Heart left ventricle (tissue), 16 donors: ENCODE measurements around the gene SLC24A4. TPM values are rescaled to one million over a fixed set of nuclear protein-coding genes. Genes with fewer than 3 reads are reported as not detected.

Experiments used
- ATAC-seq, 4 donors: fragments of 200-7000 bp; cut with Tn5 transposase; one replicate each; pipeline ENCODE4 v1.9.1; 2020 to 2022; ENCODE audit warnings: moderate library complexity in 4 of 4, mild to moderate bottlenecking in 3 of 4, moderate number of reproducible peaks in 1 of 4
- DNase-seq, 5 donors: peaks; one replicate each; pipeline ENCODE4 v3.0.0-alpha.2; 2020
- H3K27ac ChIP-seq, 12 donors: fragments of 200-600 bp; sonication (generic) in 4 of 12; one replicate each; pipeline versions ENCODE4 v1.5.0 to v1.8.0; 2016 to 2022; ENCODE audit warnings: mild to moderate bottlenecking in 2 of 12
- H3K27me3 ChIP-seq, 9 donors: fragments of 200-600 bp; sonication (generic) in 2 of 9; one replicate each; pipeline versions ENCODE4 v1.5.1 to v1.8.0; 2016 to 2022; ENCODE audit warnings: mild to moderate bottlenecking in 3 of 9
- H3K36me3 ChIP-seq, 9 donors: fragments of 200-600 bp; sonication (generic) in 2 of 9; one replicate each; pipeline versions ENCODE4 v1.5.0 to v1.8.0; 2018 to 2022; ENCODE audit warnings: mild to moderate bottlenecking in 2 of 9
- H3K4me1 ChIP-seq, 12 donors: fragments of 200-600 bp; sonication (generic) in 4 of 12; one replicate each; pipeline versions ENCODE4 v1.5.0 to v1.8.0; 2016 to 2022; ENCODE audit warnings: mild to moderate bottlenecking in 3 of 12
- H3K4me3 ChIP-seq, 12 donors: fragments of 200-600 bp; sonication (generic) in 4 of 12; one replicate each; pipeline versions ENCODE4 v1.5.0 to v1.8.0; 2017 to 2022; ENCODE audit warnings: mild to moderate bottlenecking in 9 of 12, moderate library complexity in 4 of 12
- H3K9me3 ChIP-seq, 12 donors: fragments of 200-600 bp; sonication (generic) in 4 of 12; one replicate each; pipeline versions ENCODE4 v1.5.0 to v1.8.0; 2016 to 2022; ENCODE audit warnings: mild to moderate bottlenecking in 1 of 12
- CTCF ChIP-seq, 12 donors: fragments of 200-600 bp; sonication (generic) in 4 of 12; IDR thresholded peaks; one replicate each; pipeline versions ENCODE4 v1.5.0 to v1.8.0; 2018 to 2022; ENCODE audit warnings: antibody characterized with exemption in 12 of 12, mild to moderate bottlenecking in 5 of 12
- POLR2A ChIP-seq, 2 donors: fragments of 450-650 bp; IDR thresholded peaks; one replicate each; pipeline ENCODE4 v1.6.1; 2017; ENCODE audit warnings: antibody characterized with exemption in 2 of 2, mild to moderate bottlenecking in 2 of 2, moderate library complexity in 2 of 2
- WGBS, 4 donors: extraction: QIAGEN DNeasy Blood & Tissue Kit in 2 of 4; methylation state at CpG; one replicate each; pipeline versions ENCODE4 v1.1.5 to v1.1.7; 2013 to 2018; 5-methylcytosine and 5-hydroxymethylcytosine counted together
- intact Hi-C, 10 donors: fragments of 100-400 bp; cut with DNase I; formaldehyde crosslinking; loops; one replicate each; pipeline versions ENCODE4 v1.11.1 to v1.14.2; 2022
- polyA plus RNA-seq, 2 donors: library from polyadenylated mRNA; stranded (reverse); fragments of 200-250 nt; gene quantifications; one replicate each; pipeline ENCODE4 v1.2.3, GENCODE V29; 2013
- total RNA-seq, 9 donors: library from RNA; depleted of rRNA in 2 of 9; stranded (reverse); fragments of >200 nt in 2 of 9; fragmentation: NEBNext Ultra II Directional in 3 of 9; extraction: Animal tissue kit (Norgen Biotek cat#: 25700) in 3 of 9; gene quantifications; one replicate each; pipeline versions ENCODE4 v1.1.0 to v1.2.4, GENCODE V29; 2016 to 2023
- donor health status: ischemic (EF 13 %, LVEDD 7.1; RV severe dilation, severe dysfunction).
- donor health status: healthy with polysubstance abuse.
- donor health status: DM: no; HTN: yes; CAD: no.
- donor health status: DM: no; HTN: no; CAD: no.
- donor health status: ischemic (EF 25% LVEDD 6.9; RV normal size, moderate dysfunction).
- donor health status: ischemic (EF 25% LVEDD 5.7; RV mildly dilated, moderate dysfunction).
- donor health status: healthy.
- donor health status: DM: yes; HTN: yes; CAD: no.
- donor health status: ischemic (EF 35%, LVEDD 5.7; RV mildly dilated, moderate dysfunction).
- donor health status: nonischemic (EF 11% LVEDD 7.7; RV severe dilation, severe dysfunction).
- donor health status: DM: yes; HTN: yes; CAD: no.
- donor health status: PGD.
- donor health status: ischemic (EF 29% LVEDD 5.4; RV normal size, mild dysfunction).
- donor health status: nonischemic (EF 23%, LVEDD 6.1; RV moderate dilation, normal function).

Gene SLC24A4
- total and polyA plus RNA-seq, 11 donors, result 0.05 to 1.6 (median 0.23) TPM

GRCh38 chr14:92373336-92373735, 50.4 kb downstream of the SLC24A4 start:
- WGBS, 4 donors, result 71 to 85% (median 83%) methylated on average over 6 to 7 of the region's 7 CpGs
- DNase-seq, result no peak
- intact Hi-C loops, result no loop called here
- Histone ChIP-seq H3K4me1 (no peaks in the 10 kb centered on the region), H3K27ac (no peak overlapping the region), H3K4me3 (no peak overlapping the region), H3K27me3 (no peaks in the 10 kb centered on the region), H3K36me3 (no peaks in the 10 kb centered on the region), H3K9me3 (no peaks in the 10 kb centered on the region)
- no peak for ATAC-seq
- TF ChIP-seq CTCF (IDR thresholded peaks at IDR 0.05) (no peak), POLR2A (IDR thresholded peaks at IDR 0.05) (no peak)

GRCh38 chr14:92380131-92380530, 57.2 kb downstream of the SLC24A4 start:
- TF ChIP-seq POLR2A (IDR thresholded peaks at IDR 0.05), result no peak
- TF ChIP-seq CTCF (IDR thresholded peaks at IDR 0.05), result no peak
- no peak for DNase-seq
- Histone ChIP-seq H3K4me1 (no peaks in the 10 kb centered on the region), H3K9me3 (no peaks in the 10 kb centered on the region), H3K36me3 (no peaks in the 10 kb centered on the region), H3K4me3 (no peak overlapping the region), H3K27ac (no peak overlapping the region), H3K27me3 (peaks cover 0 to 4% (median 0%) of the 10 kb centered on the region in 9 donors)
- no peak for ATAC-seq
- WGBS, 4 donors, result 84 to 89% (median 85%) methylated on average over 10 of the region's 10 CpGs
- intact Hi-C loops, result no loop called here

DNA sequence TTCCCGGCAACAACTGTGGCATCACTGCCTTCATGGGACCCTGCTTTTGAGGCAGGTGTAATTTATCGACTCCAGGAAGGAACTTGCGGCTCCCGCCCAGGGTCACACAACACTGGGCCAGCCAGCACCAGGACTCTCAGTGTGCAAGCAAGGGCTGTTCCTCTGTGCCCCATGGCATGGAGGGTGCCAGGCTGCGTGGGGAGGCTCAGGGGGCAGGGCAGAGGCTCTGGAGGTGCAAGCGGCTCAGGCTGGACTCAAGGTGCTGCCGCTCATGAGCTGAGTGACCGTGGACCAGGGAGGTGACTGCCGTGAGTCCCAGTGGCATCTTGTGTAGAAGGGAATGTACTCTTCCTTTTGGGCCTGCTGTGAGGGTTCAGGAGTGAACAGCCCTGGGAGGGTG, 57.6 kb downstream of the SLC24A4 start:
- ATAC-seq (no peak), DNase-seq (no peak)
- no peaks in the 10 kb centered on the region for H3K9me3 ChIP-seq
- H3K4me3 ChIP-seq, result no peak overlapping the region
- H3K27ac ChIP-seq, result no peak overlapping the region
- no peak for TF ChIP-seq CTCF (IDR thresholded peaks at IDR 0.05)
- no peak for TF ChIP-seq POLR2A (IDR thresholded peaks at IDR 0.05)
- 90 to 93% (median 92%) methylated on average over 9 of the region's 9 CpGs for WGBS, 4 donors
- no peaks in the 10 kb centered on the region for H3K4me1 ChIP-seq
- no peaks in the 10 kb centered on the region for H3K36me3 ChIP-seq
- intact Hi-C loops, result no loop called here
- peaks cover 0 to 4% (median 0%) of the 10 kb centered on the region in 9 donors for H3K27me3 ChIP-seq

GRCh38 chr14:92382677-92383076, 59.7 kb downstream of the SLC24A4 start:
- H3K9me3 ChIP-seq, result no peaks in the 10 kb centered on the region
- TF ChIP-seq CTCF (IDR thresholded peaks at IDR 0.05) (peak in 11 of 12 donors; percentile 15 to 47 (median 31)), POLR2A (IDR thresholded peaks at IDR 0.05) (no peak)
- WGBS, 4 donors, result 66 to 83% (median 75%) methylated on average over 4 of the region's 4 CpGs
- no peak overlapping the region for H3K27ac ChIP-seq
- ATAC-seq (peak in 1 of 4 donors; percentile 39), DNase-seq (no peak)
- no peak overlapping the region for H3K4me3 ChIP-seq
- intact Hi-C loops, result no loop called here
- no peaks in the 10 kb centered on the region for H3K36me3 ChIP-seq
- peaks cover 0 to 4% (median 0%) of the 10 kb centered on the region in 9 donors for H3K27me3 ChIP-seq
- H3K4me1 ChIP-seq, result peaks cover 0 to 6% (median 0%) of the 10 kb centered on the region in 12 donors
